Activated T-helper 1 cell treated with anti-CD3 and anti-CD28 coated beads, Interleukin-2, amount 50 U/mL, for 16 hours (primary cell): ENCODE results near the gene VPS37C.
"Not testable (repeated sequence)": the region's sequence is repeated elsewhere in the genome, so short reads cannot be mapped to it uniquely, and the experiment has no call there.

Experiments
- DNase-seq, 2 donors: peaks; one replicate each; pipeline ENCODE4 v3.0.0-alpha.2; 2020; ENCODE audit warnings: low read depth in 1 of 2, low spot score in 1 of 2

Gene VPS37C

GRCh38 chr11:61102667-61103571 lies 58.3 kb downstream of the VPS37C start:
- DNase-seq: no peak

- no peak for DNase-seq
Observed at GRCh38 chr11:61098778-61099177, 62.4 kb downstream of the VPS37C start.

- DNase-seq: not testable (repeated sequence)
Observed at GRCh38 chr11:61098261-61098660, 63.0 kb downstream of the VPS37C start.

DNA sequence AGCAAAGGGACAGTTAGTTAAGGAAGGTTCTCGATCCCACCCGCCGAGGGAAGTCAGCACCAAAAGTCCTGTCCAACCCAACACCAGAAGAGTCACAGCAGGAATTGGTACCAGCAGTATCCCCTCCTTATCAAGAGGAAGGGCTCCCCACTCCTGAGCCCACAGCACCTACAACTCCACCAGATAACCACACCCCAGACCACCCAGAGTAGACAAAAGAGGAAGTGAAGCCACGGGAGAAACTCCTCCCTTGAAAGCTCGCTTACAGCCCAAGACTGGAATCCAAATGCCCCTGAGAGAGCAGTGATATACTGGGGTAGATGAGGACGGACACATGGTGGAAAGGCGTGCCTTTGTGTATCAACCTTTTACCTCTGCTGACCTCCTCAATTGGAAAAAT lies 66.2 kb downstream of the VPS37C start:
- DNase-seq: no peak

GRCh38 chr11:61094167-61094566 lies 67.1 kb downstream of the VPS37C start:
- not testable (repeated sequence) for DNase-seq

- no peak for DNase-seq
Observed at GRCh38 chr11:61092908-61093763, 68.1 kb downstream of the VPS37C start.

DNA sequence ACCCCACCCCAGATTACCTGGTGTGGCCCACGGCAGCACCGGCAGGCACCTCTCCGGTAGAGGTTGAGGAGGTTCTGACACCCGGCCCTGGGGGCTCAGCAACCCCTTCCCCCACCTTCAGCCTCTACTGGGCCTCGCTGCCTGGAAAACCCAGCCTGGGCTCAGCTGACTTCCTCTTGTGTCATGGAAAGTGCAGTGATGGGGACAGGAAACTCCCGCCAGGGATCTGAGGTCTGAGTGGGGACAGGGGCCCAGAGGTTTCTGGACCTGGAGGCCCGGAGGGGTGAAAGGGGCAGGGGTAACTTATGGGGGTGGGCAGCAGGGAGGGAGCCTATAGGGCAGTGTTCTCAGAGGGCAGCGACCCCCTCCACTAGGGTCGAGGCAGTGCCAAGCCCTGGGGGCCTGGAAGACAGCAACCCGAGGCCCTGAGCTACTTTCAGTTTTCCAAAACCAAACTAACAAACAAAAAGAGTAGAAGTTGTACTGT lies 68.9 kb downstream of the VPS37C start:
- DNase-seq: peak in 1 of 2 donors; percentile 56

DNA sequence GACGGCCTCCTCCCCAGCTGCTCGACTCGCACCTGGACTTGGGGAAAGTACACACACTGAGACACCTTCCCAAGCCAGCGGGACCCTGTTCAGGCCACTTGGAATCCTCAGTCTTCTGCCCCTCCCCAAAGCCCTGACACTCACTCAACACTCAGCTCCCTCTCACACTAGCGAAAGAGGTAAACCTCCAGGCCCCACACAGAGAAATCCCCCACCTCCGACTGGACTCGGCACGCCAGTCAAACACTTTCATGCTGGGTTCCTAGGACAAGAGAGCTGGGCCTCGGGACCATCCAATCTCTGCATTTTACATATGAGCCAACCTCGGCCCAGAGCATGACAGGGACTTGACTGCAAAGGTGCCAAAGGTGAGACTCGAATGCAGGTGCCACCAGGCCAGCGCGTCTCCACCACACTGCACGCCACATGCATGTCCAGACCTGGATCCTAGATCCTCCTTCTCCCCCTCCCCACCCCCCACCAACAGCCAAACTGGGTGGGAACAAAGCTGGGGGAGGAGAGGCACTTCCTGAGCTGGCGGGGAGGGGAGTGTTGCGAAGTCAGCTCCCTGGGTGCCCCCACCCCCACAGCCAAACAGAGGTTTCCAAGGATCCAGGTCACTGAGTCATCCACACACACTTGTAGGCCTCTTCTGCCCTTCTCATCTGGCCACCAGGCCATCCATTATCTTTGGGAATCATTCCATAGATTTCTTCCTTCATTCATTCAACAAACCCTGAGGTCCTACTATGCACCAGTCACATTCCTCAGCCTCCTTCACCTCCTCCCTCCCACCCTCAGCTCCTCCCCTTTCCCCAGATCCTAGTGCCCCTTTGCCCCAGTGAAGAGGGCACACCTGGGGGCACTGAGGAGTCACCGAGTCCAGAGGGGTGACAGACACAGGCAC lies 69.6 kb downstream of the VPS37C start:
- no peak for DNase-seq

- no peak for DNase-seq
Observed at GRCh38 chr11:61090982-61091372, 70.2 kb downstream of the VPS37C start.

DNA sequence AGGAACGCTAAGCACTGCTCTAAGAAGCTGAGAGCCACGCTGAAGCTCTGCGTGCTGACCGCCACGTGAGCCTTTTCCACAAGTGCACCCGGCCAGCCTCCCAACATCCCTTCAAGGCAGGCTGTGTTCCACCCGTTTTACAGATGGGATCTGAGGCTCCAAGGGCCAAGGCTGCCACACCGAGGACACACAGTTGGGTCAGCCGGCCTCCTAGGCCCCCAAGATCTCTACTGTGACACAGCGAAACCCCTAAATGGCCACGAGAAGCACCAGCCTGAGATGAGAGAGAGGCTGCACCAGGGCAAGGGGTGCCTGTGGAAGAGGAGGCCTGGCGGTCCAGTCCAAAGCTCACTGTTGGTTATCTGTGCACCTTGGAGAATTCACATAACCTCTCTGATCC lies 70.7 kb downstream of the VPS37C start:
- no peak for DNase-seq

GRCh38 chr11:61089806-61090491 lies 71.3 kb downstream of the VPS37C start:
- no peak for DNase-seq

DNA sequence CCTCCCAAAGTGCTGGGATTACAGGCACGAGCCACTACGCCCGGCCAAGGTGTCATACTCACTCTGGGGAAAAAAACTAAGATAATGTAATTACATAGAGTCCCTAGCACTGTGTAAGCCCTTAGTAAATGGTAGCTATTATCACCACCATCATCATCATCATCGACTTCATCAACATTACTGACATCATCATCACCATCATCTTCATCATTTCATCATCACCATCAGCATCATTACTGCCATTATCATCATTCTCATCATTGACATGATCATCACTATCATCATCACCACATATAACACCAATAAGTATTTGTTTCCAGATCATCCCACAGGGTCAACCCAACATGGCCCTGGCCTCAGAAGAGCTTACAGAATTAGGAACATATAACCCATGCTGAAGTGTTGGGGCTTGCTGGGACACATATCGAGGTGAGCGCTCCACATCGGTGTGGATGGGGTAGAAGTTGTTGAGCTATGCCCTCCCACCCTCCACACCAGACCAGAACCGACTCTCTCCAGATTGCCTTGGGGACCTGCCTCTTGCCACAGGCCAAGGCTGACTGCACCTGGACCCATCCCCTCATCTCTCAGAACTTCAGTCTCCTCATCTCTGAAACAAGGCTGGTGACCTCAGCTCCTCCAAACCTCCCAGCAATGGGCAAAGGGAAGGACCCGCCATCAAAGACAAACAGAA lies 73.7 kb downstream of the VPS37C start:
- no peak for DNase-seq

GRCh38 chr11:61083601-61084147 lies 77.6 kb downstream of the VPS37C start:
- DNase-seq: peak; percentile 38 to 48

GRCh38 chr11:61082931-61083531 lies 78.2 kb downstream of the VPS37C start:
- no peak for DNase-seq

GRCh38 chr11:61082062-61082870 lies 79.0 kb downstream of the VPS37C start:
- DNase-seq: no peak

DNA sequence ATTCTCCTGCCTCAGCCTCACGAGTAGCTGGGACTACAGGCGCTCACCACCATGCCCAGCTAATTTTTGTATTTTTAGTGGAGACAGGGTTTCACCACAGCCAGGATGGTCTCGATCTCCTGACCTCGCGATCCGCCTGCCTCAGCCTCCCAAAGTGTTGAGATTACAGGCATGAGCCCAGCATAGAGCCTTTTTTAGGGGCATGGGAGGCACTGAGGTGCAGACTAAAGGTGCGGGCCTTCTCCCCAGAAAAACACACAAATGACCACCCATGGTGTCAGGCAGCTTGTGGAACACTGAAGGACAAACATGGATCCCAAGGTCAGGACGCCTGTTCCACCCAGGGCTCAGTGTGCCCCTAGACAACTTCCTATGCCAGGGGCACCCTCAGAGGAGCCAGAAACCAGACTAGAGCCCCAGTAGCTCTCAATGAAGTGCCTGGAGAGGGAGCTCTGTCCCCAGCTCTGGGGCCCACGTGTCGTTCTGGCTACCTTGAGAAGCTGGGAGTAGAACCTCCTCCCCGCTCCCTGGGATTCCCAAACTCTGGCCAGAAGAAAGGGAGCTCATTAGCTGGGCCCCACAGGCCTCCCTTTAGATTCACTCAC lies 80.1 kb downstream of the VPS37C start:
- DNase-seq: no peak

DNA sequence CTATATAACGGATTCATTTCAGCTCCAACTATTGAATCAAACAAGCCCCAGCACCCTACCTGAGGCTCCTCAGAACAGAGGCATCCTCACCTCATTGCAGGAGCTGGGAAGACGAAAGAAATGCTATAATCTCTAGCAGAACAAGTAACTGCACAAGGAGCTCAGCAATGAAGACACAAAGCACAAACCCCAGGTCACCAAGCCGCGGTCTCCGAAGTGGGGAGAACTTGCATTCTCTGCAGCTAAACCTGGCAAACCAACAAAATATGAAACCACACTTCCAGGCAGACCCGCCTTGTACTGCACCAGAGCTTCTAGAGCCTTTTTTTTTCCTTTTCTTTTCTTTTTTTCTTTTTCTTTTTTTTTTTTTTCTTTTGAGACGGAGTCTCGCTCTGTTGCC lies 80.7 kb downstream of the VPS37C start:
- no peak for DNase-seq
